GM18858 (cell line): ENCODE results near the gene CCDC170.
"Not testable (repeated sequence)": the region's sequence is repeated elsewhere in the genome, so short reads cannot be mapped to it uniquely, and the experiment has no call there.

ENCODE experiments used
- ATAC-seq: cut with Tn5 transposase; IDR thresholded peaks from one replicate; pipeline ENCODE4 v1.9.1; 2021; ENCODE audit not compliant: unreplicated experiment

CCDC170 gene

GRCh38 chr6:151493804-151494234, at the start of gene CCDC170:
Gene CCDC170, plus strand, starts transcription at chr6:151494017. Its CDS starts 112 bp downstream, at chr6:151494129.
- no peak for ATAC-seq

DNA sequence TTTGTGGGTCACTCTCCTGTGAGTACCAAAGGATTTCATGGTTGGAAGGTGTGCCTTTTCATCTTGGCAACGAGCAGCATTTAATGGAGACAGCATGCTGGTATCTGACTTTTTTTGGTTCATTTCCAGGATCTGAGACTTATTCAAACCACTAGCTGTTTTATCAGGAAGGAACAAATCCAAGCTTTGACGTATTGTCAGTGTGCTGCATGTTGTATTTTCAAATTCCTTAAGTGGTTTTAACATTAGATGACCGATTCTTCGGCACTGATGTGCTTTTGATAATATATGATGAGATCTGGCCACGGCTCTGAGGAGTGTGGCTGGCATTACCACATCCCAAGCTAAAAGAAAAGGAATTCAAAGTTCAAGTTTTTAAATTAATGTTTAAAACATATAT, 48.3 kb upstream of the CCDC170 start:
- ATAC-seq: no peak

- ATAC-seq: no peak
Measured at GRCh38 chr6:151447237-151447636, 46.6 kb upstream of the CCDC170 start.

DNA sequence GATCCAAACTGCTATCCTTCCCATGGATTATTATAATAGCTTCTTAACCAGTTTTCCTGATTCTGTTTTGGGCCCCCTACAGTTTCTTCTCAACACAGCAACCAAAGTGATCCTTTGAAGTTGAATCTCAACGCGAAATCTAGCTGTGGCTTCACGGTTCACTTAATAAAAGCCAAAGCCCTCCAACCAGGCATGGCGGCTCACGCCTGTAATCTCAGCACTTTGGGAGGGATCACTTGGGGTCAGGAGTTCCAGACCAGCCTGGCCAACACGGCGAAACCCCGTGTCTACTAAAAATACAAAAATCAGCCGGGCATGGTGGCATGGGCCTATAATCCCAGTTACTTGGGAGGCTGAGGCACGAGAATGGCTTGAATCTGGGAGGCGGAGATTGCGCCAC, 45.2 kb upstream of the CCDC170 start:
- ATAC-seq: no peak

DNA sequence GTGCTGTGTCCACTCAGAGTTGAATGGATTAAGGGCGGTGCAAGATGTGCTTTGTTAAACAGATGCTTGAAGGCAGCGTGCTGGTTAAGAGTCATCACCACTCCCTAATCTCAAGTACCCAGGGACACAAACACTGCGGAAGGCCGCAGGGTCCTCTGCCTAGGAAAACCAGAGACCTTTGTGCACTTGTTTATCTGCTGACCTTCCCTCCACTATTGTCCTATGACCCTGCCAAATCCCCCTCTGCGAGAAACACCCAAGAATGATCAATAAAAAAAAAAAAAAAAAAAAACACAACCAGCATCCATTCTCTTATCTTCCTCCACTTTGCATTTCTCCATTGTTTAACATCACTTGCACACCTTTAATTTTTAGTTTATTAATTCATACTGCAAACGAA, 42.9 kb upstream of the CCDC170 start:
- ATAC-seq: not testable (repeated sequence)

DNA sequence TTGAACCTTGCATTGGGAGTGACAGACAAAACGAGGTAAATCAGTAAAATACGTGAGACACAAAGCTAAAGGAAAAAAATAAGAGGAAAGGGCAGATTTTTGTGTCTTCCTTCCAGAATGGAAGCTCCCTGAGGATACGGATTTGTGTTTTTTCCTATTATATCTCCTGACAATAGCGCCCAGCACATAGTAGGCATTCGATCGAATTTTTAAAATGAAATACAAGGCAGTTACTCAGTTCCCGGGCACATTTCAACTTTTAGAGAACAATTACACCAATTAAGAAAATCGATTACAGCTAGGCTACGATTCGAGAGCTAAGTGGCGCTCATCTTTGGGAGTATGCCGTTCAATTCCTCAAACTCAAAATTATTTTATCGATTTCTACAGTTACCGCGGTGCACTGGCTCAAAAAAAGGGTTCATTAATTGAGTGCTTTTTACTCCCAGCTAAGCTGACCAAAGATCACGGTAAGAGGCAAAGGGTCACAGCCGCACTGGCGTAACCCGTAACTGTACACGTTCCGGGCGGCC, 42.3 kb upstream of the CCDC170 start:
- ATAC-seq: no peak

DNA sequence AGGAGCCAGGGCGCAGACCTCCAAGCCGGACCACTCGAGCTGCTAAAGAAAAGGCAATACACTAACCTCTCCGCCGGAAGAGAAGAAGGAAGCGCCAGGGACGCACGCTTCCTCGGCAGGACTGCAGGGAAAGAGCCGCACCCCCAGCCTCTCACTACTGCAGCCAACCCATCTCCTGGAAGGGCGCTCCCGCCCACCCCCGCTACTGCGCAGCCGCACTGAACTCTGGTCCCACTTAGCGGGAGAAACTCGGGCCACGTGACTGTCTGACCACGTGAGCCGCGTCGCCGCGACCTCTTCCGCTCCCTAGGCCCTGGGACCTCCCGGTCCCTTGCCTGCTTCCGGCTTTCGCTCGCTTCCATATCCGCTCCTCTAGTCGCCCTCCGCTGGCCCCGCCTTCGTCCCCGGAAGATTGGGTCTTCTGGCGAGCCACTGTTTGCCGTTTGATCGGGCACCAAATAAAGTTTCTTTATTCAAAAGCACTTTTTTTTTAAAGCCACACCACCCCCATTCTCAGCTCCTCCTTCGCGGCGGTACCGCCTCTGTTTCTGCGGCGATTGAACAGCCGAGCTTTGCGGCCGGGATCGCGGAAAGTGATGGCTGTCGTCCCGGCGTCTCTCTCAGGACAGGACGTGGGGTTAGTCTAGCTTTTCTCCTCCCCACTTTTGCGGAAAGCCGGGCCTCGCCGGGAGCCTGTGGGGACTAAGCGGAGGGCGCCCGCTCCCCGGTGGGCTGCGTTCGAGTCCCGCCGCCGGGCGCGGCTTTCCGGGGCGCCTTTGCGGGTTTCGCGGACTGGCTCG, 41.7 kb upstream of the CCDC170 start, which contains the start of gene RMND1:
Gene RMND1, minus strand, starts transcription at position 177 of the 800 bp plus-strand sequence. CDS start 6,315 bp downstream, outside the sequence.
- peak; percentile 96 for ATAC-seq

- ATAC-seq: no peak
Measured at GRCh38 chr6:151452750-151453427, 40.9 kb upstream of the CCDC170 start.

DNA sequence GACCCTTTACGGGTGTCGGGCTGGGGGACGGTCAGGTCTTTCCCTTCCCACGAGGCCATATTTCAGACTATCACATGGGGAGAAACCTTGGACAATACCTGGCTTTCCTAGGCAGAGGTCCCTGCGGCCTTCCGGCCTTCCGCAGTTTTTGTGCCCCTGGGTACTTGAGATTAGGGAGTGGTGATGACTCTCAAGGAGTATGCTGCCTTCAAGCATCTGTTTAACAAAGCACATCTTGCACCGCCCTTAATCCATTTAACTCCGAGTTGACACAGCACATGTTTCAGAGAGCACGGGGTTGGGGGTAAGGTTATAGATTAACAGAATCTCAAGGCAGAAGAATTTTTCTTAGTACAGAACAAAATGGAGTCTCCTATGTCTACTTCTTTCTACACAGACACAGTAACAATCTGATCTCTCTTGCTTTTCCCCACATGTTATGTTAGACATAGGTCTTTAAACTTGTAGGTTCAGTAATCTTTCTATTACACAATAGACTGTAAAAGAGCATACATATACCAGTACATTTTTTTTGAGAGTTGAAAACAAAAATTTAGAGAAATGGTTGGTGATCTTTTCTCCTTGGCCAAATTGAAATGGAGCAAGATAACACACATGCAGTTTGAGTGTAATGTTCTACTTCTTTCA, 37.9 kb upstream of the CCDC170 start:
- not testable (repeated sequence) for ATAC-seq

DNA sequence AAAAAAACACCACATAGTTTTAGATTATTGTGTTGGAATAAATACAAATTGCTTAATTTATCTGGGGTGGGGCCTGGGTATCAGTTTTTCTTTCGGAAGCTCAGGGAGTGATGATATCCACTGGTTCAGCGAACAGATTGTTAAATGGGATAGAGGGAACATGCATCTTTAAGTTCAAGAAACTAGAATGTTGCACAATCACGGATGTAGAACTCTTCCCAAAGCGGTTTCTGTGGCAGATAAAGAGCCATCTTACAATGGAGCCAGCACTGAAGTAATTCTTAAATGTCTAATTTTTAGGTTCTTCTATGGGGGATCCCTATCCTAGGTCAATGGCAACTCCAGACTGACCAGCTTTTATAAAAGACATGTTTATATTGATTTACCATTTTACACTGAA, 32.1 kb upstream of the CCDC170 start:
- ATAC-seq: no peak

- no peak for ATAC-seq
Measured at GRCh38 chr6:151464702-151465101, 29.1 kb upstream of the CCDC170 start.

DNA sequence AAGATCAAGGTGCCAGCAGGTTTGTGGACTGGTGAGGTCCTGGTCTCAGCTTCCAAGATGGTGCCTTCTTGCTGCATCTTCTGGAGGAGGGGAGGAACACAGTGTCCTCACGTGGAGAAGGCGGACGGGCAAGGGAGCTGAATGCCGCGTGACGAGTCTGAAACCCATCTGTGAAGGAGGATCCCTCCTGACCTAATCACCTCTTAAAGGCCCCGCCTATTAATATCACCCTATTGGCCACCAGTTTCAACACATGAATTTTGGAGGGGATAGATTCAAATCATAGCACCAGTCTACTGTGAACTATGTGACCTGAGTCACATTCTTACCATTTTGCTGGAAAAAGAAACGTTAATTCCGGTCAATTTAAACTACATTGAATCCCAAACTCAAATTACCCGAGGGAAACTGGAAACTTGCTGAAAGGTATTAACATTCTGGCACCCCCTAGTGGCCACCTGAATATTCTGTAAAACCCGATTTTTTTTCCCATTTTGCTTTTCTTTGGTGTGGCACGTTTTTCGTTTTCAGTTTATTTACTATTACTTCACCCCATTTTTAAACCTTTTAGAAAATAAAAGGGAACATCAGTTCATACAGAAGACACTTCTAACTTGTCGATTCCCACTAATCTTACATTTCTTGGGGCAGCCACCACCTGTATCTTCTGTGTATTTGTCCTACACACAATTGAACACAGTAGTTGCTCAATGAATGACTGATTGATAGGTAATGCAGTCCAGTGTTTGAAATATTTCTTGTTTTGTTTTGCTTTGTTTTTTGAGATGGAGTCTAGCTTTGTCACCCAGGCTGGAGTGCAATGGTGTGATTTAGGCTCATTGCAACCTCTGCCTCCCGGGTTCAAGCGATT, 17.9 kb upstream of the CCDC170 start:
- no peak for ATAC-seq

DNA sequence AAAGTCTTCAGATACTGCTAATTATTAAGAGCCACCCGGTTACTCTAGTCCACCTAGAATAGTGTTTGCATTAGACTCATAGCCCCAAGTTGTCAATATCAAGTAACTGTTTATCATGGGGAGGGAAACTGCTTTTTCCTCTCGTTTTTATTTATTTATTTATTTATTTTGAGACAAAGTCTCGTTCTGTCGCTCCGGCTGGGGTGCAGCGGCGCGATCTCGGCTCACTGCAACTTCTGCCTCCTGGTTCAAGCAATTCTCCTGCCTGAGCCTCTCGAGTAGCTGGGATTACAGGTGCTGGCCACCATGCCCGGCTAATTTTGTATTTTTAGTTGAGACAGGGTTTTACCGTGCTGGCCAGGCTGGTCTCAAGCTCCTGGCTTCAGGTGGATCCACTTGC, 16.1 kb upstream of the CCDC170 start:
- ATAC-seq: no peak

- ATAC-seq: no peak
Measured at GRCh38 chr6:151478670-151479069, 15.1 kb upstream of the CCDC170 start.

GRCh38 chr6:151481786-151482185, 12.0 kb upstream of the CCDC170 start:
- ATAC-seq: no peak

GRCh38 chr6:151482290-151482689, 11.5 kb upstream of the CCDC170 start:
- ATAC-seq: no peak

- ATAC-seq: no peak
Measured at GRCh38 chr6:151483994-151484393, 9.8 kb upstream of the CCDC170 start.

GRCh38 chr6:151488226-151488625, 5.6 kb upstream of the CCDC170 start:
- ATAC-seq: no peak

- no peak for ATAC-seq
Measured at GRCh38 chr6:151490996-151491395, 2.8 kb upstream of the CCDC170 start.

DNA sequence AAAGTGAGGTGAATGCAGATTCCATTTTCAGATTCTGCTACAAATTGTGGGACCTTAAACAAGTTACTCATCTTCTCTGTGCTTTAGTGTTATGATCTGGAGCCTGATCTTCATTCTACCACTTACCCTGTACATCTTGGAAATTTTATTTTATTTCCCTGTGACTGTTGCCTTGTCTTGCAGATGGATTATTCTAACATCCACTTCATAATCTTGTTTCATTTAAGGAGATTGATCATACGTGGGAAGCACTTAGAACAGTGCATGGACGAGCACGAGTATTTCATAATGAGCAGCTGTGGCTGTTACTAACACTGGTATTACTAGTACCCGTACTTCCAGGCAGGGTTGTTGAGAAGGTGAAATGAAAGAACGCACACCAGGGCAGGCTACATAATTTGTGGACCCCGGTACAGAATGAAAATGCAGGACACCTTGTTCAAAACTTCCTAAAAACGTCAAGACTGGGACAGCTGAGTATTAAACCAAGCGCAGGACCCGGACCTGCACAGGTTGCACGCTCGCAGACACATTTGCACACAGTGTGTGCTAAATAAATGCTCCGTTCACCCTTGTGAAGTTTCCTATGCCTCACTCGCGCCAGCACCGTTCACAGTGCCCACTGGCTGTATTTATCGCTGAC, 535 bp upstream of the CCDC170 start:
- ATAC-seq: no peak
